Ectodermal cell (in vitro differentiated cells): ENCODE data around the gene TMEM151B.
"Not testable (repeated sequence)": the region's sequence is repeated elsewhere in the genome, so short reads cannot be mapped to it uniquely, and the experiment has no call there.

ENCODE experiments used
- H3K27ac ChIP-seq: 2 replicates; pipeline ENCODE4 v1.7.0; 2013; ENCODE audit warnings: mild to moderate bottlenecking, low read depth, low read length; ENCODE audit not compliant: insufficient read depth, poor library complexity, severe bottlenecking
- H3K27me3 ChIP-seq: 2 replicates; pipeline ENCODE4 v1.7.0; 2013; ENCODE audit warnings: mild to moderate bottlenecking, low read length; ENCODE audit not compliant: insufficient read depth, control insufficient read depth, poor library complexity, severe bottlenecking
- H3K36me3 ChIP-seq: one replicate; pipeline ENCODE4 v1.7.0; 2013; ENCODE audit warnings: low read length; ENCODE audit not compliant: control insufficient read depth, insufficient read depth
- H3K4me1 ChIP-seq: one replicate; pipeline ENCODE4 v1.7.0; 2013; ENCODE audit warnings: low read length; ENCODE audit not compliant: control insufficient read depth, insufficient read depth
- H3K4me3 ChIP-seq: 2 replicates; pipeline ENCODE4 v1.7.0; 2013; ENCODE audit warnings: low read depth, low read length, control low read depth; ENCODE audit not compliant: insufficient read depth
- H3K9me3 ChIP-seq: 2 replicates; pipeline ENCODE4 v1.7.0; 2013; ENCODE audit warnings: mild to moderate bottlenecking, low read length, moderate library complexity; ENCODE audit not compliant: control insufficient read depth
- WGBS, 2 experiments: methylation state at CpG; one replicate each; pipeline ENCODE4 v1.1.7; 2013; ENCODE audit warnings: missing lambda C conversion rate in 2 of 2; 5-methylcytosine and 5-hydroxymethylcytosine counted together

TMEM151B gene

GRCh38 chr6:44333942-44334341, 63.7 kb downstream of the TMEM151B start:
- no peaks in the 10 kb centered on the region for H3K9me3 ChIP-seq
- no peaks in the 10 kb centered on the region for H3K27me3 ChIP-seq
- 95 to 99% methylated on average over 5 of the region's 5 CpGs for WGBS, 2 experiments
- H3K36me3 ChIP-seq, result no peaks in the 10 kb centered on the region
- H3K4me1 ChIP-seq, result peaks cover 8% of the 10 kb centered on the region
- no peak overlapping the region for H3K27ac ChIP-seq
- H3K4me3 ChIP-seq, result no peak overlapping the region

GRCh38 chr6:44335631-44336030, 65.4 kb downstream of the TMEM151B start:
- Histone ChIP-seq H3K4me1 (peaks cover 8% of the 10 kb centered on the region), H3K36me3 (no peaks in the 10 kb centered on the region), H3K9me3 (no peaks in the 10 kb centered on the region), H3K27me3 (no peaks in the 10 kb centered on the region), H3K27ac (no peak overlapping the region), H3K4me3 (no peak overlapping the region)
- 20 to 23% methylated on average over 1 of the region's 1 CpG for WGBS, 2 experiments

- no peak overlapping the region for H3K27ac ChIP-seq
- H3K4me3 ChIP-seq, result no peak overlapping the region
- WGBS, 2 experiments, result 4 to 5% methylated on average over 11 of the region's 11 CpGs
- H3K27me3 ChIP-seq, result no peaks in the 10 kb centered on the region
- H3K9me3 ChIP-seq, result no peaks in the 10 kb centered on the region
- H3K4me1 ChIP-seq, result peaks cover 8% of the 10 kb centered on the region
- no peaks in the 10 kb centered on the region for H3K36me3 ChIP-seq
These were observed 68.2 kb downstream of the TMEM151B start for GRCh38 chr6:44338228-44339122.

DNA sequence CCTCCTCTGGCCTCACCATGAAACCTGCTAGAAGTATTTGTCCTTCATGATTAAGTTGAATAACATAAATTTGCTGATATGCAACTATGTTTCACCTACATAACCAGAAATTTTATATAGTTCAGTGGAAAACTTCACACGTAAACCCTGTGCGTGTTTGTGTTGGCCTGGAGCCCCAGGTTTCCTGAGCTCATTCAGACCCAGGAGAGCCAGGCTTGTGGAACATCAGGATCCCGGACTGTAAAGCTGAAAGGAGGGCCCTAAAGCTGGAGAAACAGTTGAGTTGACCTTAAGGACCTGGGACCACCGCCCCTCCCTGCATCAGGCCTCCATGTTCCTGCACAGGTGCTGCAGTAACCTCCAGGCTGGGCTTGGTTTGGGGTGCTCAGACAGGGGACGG, 69.1 kb downstream of the TMEM151B start:
- Histone ChIP-seq H3K4me1 (peaks cover 8% of the 10 kb centered on the region), H3K36me3 (no peaks in the 10 kb centered on the region), H3K9me3 (no peaks in the 10 kb centered on the region), H3K4me3 (no peak overlapping the region), H3K27me3 (no peaks in the 10 kb centered on the region), H3K27ac (no peak overlapping the region)
- 88 to 91% methylated on average over 5 of the region's 5 CpGs for WGBS, 2 experiments

- no peak overlapping the region for H3K27ac ChIP-seq
- WGBS, 2 experiments, result 79 to 82% methylated on average over 6 to 7 of the region's 7 CpGs
- H3K27me3 ChIP-seq, result no peaks in the 10 kb centered on the region
- H3K4me1 ChIP-seq, result peaks cover 8% of the 10 kb centered on the region
- no peak overlapping the region for H3K4me3 ChIP-seq
- H3K36me3 ChIP-seq, result no peaks in the 10 kb centered on the region
- no peaks in the 10 kb centered on the region for H3K9me3 ChIP-seq
These were observed 69.7 kb downstream of the TMEM151B start for GRCh38 chr6:44339763-44340625.

GRCh38 chr6:44341095-44341890, 71.0 kb downstream of the TMEM151B start:
- WGBS, 2 experiments, result 82 to 91% methylated on average over 8 of the region's 8 CpGs
- H3K27ac ChIP-seq, result peak overlapping the region; percentile 8
- peaks cover 8% of the 10 kb centered on the region for H3K4me1 ChIP-seq
- no peaks in the 10 kb centered on the region for H3K27me3 ChIP-seq
- no peaks in the 10 kb centered on the region for H3K36me3 ChIP-seq
- no peak overlapping the region for H3K4me3 ChIP-seq
- H3K9me3 ChIP-seq, result no peaks in the 10 kb centered on the region

GRCh38 chr6:44342052-44342451, 71.8 kb downstream of the TMEM151B start:
- Histone ChIP-seq H3K27me3 (no peaks in the 10 kb centered on the region), H3K9me3 (no peaks in the 10 kb centered on the region), H3K4me1 (peaks cover 2% of the 10 kb centered on the region), H3K27ac (no peak overlapping the region), H3K4me3 (no peak overlapping the region), H3K36me3 (no peaks in the 10 kb centered on the region)
- 90 to 95% methylated on average over 6 of the region's 6 CpGs for WGBS, 2 experiments

DNA sequence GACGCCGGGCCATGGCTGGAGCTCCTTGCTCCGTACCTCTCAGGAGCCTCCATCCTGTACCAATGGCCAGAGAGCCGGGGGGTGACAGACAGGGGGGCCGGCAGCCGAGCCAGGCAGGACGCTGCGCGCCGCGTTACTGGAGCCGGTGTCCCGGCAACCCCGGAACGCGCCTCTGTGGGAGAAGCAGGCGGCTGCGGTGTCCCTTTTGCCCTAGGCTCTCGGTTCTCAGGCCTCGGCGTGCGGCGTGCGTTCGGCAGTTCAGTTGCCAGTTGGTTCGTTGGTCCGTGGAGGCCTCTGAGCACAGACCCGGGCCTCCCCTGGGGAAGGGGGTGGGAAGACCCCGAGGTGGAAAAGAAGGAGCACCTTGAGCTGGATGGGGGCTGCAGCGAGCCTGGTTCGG, 72.2 kb downstream of the TMEM151B start, which contains the start of gene SPATS1:
Gene SPATS1, plus strand, starts transcription at position 162 of the 400 bp plus-strand sequence. CDS start 446 bp downstream, outside the sequence.
- Histone ChIP-seq H3K4me3 (no peak within 1 kb of the TSS), H3K9me3 (no peaks in the 10 kb centered on the region), H3K36me3 (no peaks in the 10 kb centered on the region), H3K27ac (peak within 1 kb of the TSS; percentile 8), H3K4me1 (no peaks in the 10 kb centered on the region), H3K27me3 (no peaks in the 10 kb centered on the region)
- 84 to 89% methylated on average over 31 of the region's 31 CpGs for WGBS, 2 experiments

- 84 to 85% methylated on average over 2 to 4 of the region's 4 CpGs for WGBS, 2 experiments
- H3K27me3 ChIP-seq, H3K36me3 ChIP-seq, H3K9me3 ChIP-seq, H3K27ac ChIP-seq, H3K4me1 ChIP-seq, H3K4me3 ChIP-seq: not testable (repeated sequence)
These were observed 76.6 kb downstream of the TMEM151B start for GRCh38 chr6:44346818-44347217.
